Embryonic facial prominence (tissue), 1 donor: ENCODE results near the gene MOB1A.
"Not testable (repeated sequence)": the region's sequence is repeated elsewhere in the genome, so short reads cannot be mapped to it uniquely, and the experiment has no call there.

ENCODE experiments used
- DNase-seq: peaks from one replicate; pipeline ENCODE4 v3.0.0-alpha.2; 2016; ENCODE audit errors: extremely low spot score

Gene MOB1A

GRCh38 chr2:74198461-74199274 is 20.0 kb upstream of the MOB1A start, which contains the start of gene MTHFD2:
TSS of gene MTHFD2 (plus strand) at chr2:74198615. CDS start at chr2:74198642, 27 bp downstream.
- DNase-seq: peak; percentile 77

- no peak for DNase-seq
These were observed 19.4 kb upstream of the MOB1A start for GRCh38 chr2:74198023-74198460.

DNA sequence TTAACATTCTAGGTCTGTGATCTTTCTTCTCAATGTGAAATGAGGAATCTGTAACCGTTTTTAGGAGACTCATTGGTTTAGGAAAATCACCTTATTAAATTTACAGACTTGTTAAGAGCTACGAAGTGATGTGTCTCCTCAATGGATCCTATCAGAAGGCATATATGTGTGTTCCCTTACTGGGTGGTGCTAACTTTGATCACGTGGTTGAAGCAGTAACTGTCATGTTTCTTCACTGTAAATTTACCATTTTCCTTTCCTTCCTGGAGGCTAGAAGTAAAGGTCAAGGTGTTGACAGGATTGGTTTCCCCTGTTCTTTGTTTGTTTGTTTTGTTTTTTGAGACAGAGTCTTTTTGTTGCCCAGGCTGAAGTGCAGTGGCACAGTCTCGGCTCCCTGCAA is 18.4 kb upstream of the MOB1A start:
- no peak for DNase-seq

DNA sequence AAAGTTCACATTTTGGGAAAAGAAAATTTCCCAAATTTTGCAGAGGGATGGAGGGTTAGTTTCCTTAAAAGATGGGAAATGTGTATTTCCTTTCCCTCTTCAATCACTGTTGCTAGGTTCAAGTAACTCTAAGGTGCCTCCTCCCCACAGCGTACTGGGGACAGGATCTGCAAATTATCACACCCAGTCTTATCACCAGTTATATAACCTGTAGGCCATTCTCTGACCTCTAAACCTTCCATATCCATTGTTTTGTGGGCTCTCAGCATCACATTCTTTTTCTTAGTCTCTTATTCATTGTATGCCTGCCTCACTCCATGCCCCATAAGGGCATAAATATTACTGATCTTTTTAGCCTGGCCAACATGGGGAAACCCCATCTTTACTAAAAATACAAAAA is 16.1 kb upstream of the MOB1A start:
- no peak for DNase-seq

GRCh38 chr2:74191596-74192380 is 13.1 kb upstream of the MOB1A start:
- DNase-seq: no peak

GRCh38 chr2:74188696-74189095 is 10.0 kb upstream of the MOB1A start:
- no peak for DNase-seq

- no peak for DNase-seq
These were observed 9.4 kb upstream of the MOB1A start for GRCh38 chr2:74188018-74188601.

DNA sequence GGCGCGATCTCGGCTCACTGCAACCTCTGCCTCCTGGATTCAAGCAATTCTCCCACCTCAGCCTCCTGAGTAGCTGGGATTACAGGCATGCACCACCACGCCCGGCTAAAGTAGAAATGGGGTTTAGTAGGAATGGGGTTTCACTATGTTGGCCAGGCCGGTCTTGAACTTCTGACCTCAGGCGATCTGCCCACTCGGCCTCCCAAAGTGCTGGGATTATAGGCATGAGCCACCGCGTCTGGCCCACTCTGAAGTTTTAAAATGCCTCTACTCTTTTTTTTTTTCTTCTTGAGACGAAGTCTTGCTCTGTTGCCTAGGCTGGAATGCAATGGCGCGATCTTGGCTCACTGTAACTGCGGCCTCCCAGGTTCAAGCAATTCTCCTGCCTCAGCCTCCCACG is 8.0 kb upstream of the MOB1A start:
- DNase-seq: not testable (repeated sequence)

DNA sequence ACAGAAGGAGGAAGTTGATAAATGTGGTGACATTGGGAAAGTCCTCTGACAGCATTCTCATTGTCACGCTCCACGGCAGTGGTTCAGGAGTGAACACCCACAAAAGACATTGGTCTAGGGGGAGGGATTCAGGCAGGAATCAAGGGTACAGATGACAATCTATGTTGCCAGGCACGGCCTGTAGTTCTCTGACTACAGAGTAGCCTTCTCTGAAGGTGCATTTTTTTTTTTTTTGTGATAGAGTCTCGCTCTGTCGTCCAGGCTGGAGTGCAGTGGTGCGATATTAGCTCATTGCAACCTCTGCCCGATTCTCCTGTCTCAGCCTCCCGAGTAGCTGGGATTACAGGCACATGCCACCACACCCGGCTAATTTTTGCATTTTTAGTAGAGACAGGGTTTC is 7.4 kb upstream of the MOB1A start:
- no peak for DNase-seq

DNA sequence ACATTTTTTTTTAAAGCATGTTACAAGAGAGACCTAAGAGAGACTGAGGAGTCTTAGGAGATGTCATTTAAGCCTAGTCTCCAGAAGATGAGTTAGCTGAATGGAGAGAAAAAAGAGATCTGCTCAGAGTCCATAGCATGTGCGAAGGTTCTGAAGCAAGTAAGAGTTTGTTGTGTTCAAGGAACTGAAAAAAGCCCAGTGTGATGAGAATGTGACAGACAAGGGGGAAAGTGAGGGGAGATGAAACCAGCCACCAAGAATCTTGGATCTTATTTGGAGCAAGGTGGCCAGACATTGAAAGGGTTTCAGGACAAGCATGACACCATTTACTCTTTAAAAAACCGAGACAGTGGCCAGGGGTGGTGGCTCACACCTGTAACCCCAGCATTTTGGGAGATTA is 5.2 kb upstream of the MOB1A start:
- DNase-seq: no peak

- no peak for DNase-seq
These were observed 3.1 kb upstream of the MOB1A start for GRCh38 chr2:74181739-74182138.

- DNase-seq: no peak
These were observed 585 bp upstream of the MOB1A start for GRCh38 chr2:74179063-74179865.

DNA sequence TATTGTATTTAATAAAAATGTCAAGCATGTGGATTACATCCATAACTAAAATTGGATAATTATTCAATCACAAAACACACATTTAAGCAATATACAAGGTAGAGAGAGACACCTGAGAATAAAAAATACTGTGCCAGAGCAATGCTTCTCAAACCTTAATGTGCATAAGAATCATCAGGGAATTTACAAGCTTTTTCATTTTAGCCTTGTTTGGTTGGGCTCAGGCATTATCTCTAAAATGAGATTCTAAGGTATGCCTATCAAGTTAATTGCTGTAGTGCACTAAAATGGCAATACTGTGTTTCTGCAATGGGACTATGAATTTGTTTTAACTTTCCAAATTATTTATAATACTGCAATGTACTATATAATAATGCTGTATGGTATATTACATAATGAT is 983 bp downstream of the MOB1A start:
- no peak for DNase-seq

DNA sequence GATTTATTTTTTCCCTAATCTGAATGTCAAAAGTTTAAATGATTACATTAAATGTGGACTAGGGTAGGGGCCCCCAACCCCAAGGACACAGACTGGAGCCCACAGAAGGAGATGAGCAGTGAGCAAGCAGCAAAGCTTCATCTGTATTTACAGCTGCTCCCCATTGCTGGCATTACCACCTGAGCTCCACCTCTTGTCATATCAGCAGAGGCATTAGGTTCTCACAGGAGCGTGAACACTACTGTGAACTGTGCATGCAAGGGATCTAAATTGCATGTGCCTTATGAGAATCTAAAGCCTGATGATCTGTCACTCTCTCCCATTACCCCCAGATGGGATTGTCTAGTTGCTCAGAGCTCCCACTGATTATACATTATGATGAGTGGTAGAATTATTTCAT is 3.8 kb downstream of the MOB1A start:
- DNase-seq: no peak

DNA sequence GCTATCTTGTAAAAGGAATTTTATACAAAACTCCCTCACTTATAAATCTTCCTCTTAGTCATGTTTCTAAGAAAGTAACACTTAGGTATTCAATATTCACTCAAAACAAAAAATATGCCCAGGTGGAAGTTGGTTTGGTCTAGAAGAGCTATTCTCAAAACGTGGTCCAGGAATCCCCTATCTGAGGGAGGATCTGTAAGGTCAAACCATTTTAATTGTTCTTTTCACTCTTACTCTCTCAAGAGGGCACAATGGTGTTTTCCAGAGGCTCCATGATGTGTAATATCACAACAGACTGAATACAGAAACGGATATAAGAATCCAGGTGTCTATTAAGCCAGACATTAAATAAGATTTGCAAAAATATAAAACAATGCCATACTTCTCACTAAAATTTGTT is 9.9 kb downstream of the MOB1A start:
- DNase-seq: no peak

DNA sequence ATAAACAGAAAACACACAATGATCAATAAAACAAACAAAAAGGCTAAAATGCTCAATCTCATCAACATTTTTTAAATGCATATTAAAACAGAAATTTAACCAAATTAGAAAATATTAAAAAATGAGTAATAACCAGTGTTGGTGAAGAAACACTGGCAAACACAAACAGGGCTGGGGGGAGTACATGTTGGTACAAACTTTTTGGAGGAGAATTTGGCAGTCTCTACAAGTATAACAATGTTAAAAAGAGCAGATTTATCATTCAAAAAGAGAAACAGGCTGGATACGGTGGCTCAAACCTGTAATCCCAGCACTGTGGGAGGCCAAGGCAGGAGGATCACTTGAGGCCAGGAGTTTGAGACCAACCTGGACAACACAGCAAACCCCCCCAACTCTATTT is 13.9 kb downstream of the MOB1A start:
- no peak for DNase-seq

DNA sequence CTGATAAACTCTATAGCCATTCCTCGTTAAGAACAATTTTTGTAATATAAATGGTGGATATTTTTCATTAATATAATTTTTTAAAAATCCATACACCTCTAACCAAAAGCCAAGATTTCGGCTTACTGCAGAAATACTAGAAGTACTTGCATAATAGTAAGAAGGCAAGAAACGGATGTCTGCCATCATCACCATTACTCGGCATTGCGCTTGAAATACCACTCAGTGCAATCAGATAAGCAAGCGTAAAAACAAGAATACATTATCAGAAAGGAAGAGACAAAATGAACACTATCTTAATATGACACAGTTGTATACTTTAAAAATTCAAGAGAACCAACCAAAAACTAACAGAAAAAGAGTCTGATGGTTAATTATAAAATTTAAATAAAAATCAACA is 15.7 kb downstream of the MOB1A start:
- no peak for DNase-seq

- no peak for DNase-seq
These were observed 22.8 kb downstream of the MOB1A start for GRCh38 chr2:74155830-74156229.

GRCh38 chr2:74152954-74153353 is 25.7 kb downstream of the MOB1A start:
- DNase-seq: no peak

- no peak for DNase-seq
These were observed 28.9 kb downstream of the MOB1A start for GRCh38 chr2:74149570-74150319.

GRCh38 chr2:74149247-74149525 is 29.5 kb downstream of the MOB1A start:
- no peak for DNase-seq
